T-helper 17 cell (primary cell): ENCODE measurements around the gene ZNF253. TPM values are rescaled to one million over a fixed set of nuclear protein-coding genes. Genes with fewer than 3 reads are reported as not detected.
"Not testable (repeated sequence)": the region's sequence is repeated elsewhere in the genome, so short reads cannot be mapped to it uniquely, and the experiment has no call there.

Experiments
- ATAC-seq: fragments of 150-1000 bp; cut with Tn5 transposase; 2 replicates; pipeline ENCODE4 v1.10.0; 2021; ENCODE audit warnings: mild to moderate bottlenecking, moderate library complexity
- DNase-seq, 3 donors: peaks; one replicate each; pipeline versions ENCODE4 v3.0.0 to v3.0.0-alpha.2; 2020 to 2021
- H3K9me3 ChIP-seq: one replicate; pipeline ENCODE4 v1.7.0; 2013; ENCODE audit warnings: low read length, mild to moderate bottlenecking; ENCODE audit not compliant: control insufficient read depth, poor library complexity, severe bottlenecking
- H3K27ac Mint-ChIP-seq: one replicate; pipeline ENCODE4 v1.8.0; 2022; ENCODE audit warnings: mild to moderate bottlenecking, moderate library complexity, mixed read lengths
- H3K27me3 Mint-ChIP-seq: one replicate; pipeline ENCODE4 v1.8.0; 2022; ENCODE audit warnings: mixed read lengths
- H3K36me3 Mint-ChIP-seq: one replicate; pipeline ENCODE4 v1.8.0; 2022; ENCODE audit warnings: low read depth, mixed read lengths
- H3K4me1 Mint-ChIP-seq: one replicate; pipeline ENCODE4 v1.8.0; 2022; ENCODE audit warnings: mild to moderate bottlenecking, mixed read lengths
- H3K4me3 Mint-ChIP-seq: one replicate; pipeline ENCODE4 v1.8.0; 2022; ENCODE audit warnings: mild to moderate bottlenecking, moderate library complexity, mixed read lengths
- total RNA-seq, 4 donors: library from RNA in 2 of 4; stranded (reverse) in 2 of 4; gene quantifications; one replicate each; pipeline ENCODE4 v1.2.3 and lab custom pipeline; 2022 to 2026

The ZNF253 gene
- total RNA-seq, 2 donors from 2014 or later, result 5.8 to 8.0 TPM

DNA sequence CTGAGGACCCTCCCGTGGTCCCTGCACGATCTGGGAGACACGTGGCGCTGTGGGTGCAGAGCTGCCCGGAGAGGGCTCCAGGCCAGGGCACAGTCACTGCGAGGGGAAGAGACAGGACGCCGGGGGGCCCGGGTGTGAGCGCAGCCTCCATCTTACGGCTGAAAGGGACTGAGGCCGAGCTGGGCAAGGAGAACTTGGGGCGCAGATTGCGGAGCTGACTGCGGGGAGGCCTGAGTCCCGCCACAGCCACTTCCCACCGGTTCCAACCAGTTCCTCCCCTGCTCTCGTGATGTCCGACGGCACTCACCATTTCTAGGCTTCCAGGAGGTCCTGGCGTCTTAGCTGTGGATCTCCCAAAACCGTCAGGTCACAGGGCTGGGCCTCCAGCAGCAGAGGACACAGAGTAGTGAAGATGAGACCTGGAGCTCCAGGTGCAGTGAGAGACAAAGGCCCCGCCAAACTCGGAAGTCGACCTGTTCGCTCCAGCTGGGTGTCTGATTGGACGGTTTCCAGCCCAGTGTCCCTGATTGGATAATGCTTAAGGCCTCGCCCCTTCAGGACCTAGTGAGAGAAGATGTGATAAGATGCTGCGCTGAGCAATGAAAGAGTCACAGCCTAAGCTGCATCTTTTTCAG, 4.8 kb upstream of the ZNF253 start:
- H3K9me3 ChIP-seq, result no peaks in the 10 kb centered on the region
- ATAC-seq, result peak; percentile 64
- no peaks in the 10 kb centered on the region for H3K36me3 Mint-ChIP-seq
- peaks cover 5% of the 10 kb centered on the region for H3K4me1 Mint-ChIP-seq
- peak; percentile 32 to 56 (median 35) for DNase-seq
- H3K4me3 Mint-ChIP-seq, result peak overlapping the region; percentile 76
- peak overlapping the region; percentile 34 for H3K27ac Mint-ChIP-seq
- no peaks in the 10 kb centered on the region for H3K27me3 Mint-ChIP-seq

DNA sequence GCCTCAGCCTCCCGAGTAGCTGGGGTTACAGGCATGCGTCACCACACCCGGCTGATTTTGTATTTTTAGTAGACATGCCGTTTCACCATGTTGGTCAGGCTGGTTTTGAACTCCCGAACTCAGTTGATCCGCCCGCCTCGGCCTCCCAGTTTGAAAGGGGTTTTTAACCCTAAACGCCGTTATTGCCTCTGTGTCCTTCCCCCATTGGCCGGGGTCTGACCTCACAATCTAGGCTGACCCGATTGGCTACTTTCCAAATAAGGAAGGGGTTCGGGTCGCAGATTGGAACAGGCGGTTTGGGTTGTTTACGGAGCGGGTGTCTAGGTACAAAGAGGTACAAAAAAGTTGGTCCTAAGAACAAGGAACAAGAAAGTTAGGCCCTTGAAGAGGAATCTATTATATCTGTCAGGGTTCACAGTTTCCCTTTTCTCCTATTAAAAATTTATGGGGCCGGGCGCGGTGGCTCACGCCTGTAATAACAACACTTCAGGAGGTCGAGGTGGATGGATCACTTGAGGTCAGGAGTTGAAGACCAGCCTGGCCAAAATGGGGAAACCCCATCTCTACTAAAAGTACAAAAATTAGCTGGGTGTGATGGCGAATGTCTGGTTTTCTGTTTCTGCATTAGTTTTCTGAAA, 1.0 kb downstream of the ZNF253 start:
- H3K9me3 ChIP-seq, result no peaks in the 10 kb centered on the region
- ATAC-seq (peak; percentile 26), DNase-seq (peak in 2 of 3 donors; percentile 22 to 29)
- peaks cover 23% of the 10 kb centered on the region for H3K4me1 Mint-ChIP-seq
- H3K36me3 Mint-ChIP-seq, result peaks cover 2% of the 10 kb centered on the region
- H3K4me3 Mint-ChIP-seq, result peak overlapping the region; percentile 99
- H3K27me3 Mint-ChIP-seq, result no peaks in the 10 kb centered on the region
- H3K27ac Mint-ChIP-seq, result peak overlapping the region; percentile 98

DNA sequence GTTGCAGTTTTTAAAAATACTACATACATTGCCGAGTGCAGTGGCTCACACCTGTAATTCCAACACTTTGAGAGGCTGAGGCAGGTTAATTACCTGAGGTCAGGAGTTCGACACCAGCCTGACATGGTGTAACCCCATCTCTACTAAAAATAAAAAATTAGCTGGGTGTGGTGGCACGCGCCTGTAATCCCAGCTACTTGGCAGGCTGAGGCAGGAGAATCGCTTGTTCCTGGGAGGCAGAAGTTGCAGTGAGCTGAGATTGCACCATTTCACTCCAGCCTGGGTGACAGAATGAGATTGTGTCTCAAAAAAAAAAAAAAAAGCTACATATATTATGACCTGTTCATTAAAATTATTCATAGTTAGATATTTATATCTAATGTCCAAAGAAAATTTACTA, 4.4 kb downstream of the ZNF253 start:
- not testable (repeated sequence) for H3K4me3 Mint-ChIP-seq, H3K27ac Mint-ChIP-seq, DNase-seq, H3K36me3 Mint-ChIP-seq, H3K9me3 ChIP-seq, ATAC-seq, H3K27me3 Mint-ChIP-seq
- H3K4me1 Mint-ChIP-seq, result peaks cover 29% of the 10 kb centered on the region

DNA sequence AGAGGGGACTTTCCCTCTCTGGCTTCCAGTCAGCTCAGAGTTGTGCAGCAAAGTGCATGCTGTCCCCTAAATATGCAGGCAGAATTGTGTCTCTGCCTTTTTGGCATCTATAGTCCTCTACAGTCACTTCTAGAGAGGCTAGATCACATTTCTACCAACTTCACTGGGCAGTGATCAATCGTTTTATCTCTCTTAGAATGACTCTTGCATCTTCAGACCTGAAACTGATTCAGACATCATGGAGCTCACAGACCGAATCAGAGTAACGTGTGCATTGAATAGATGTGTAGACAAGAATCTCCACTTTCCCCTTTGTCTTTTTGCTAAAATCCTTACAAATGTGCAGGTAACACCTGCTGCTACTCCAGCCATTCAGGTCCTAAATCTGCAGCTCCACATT, 6.2 kb downstream of the ZNF253 start:
- Mint-ChIP-seq H3K27me3 (no peaks in the 10 kb centered on the region), H3K27ac (peak overlapping the region; percentile 85), H3K4me1 (peaks cover 38% of the 10 kb centered on the region), H3K4me3 (no peak overlapping the region), H3K36me3 (peaks cover 2% of the 10 kb centered on the region)
- ATAC-seq (peak; percentile 36), DNase-seq (no peak)
- H3K9me3 ChIP-seq, result no peaks in the 10 kb centered on the region

DNA sequence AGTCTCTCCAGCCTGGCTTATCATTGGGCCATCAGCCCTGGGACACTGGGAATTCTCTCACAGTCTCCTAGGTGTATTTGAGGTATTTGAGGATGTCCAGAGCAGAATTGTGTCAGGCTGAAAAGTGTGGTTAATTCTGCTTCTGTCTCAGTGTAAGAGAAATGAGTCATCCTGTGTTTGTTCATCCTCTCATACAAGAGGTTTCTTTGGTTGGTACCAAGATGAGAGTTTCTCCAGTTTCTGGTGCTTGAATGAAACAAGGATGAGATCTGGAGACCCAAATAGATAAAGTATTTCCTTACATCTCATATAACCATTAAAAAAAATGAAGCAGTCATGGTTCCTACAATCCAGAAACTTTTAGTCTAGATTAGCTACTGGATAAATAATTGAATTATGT, 7.7 kb downstream of the ZNF253 start:
- peaks cover 4% of the 10 kb centered on the region for H3K36me3 Mint-ChIP-seq
- no peak for DNase-seq
- H3K4me3 Mint-ChIP-seq, result no peak overlapping the region
- no peak for ATAC-seq
- H3K9me3 ChIP-seq, result no peaks in the 10 kb centered on the region
- H3K4me1 Mint-ChIP-seq, result peaks cover 28% of the 10 kb centered on the region
- no peak overlapping the region for H3K27ac Mint-ChIP-seq
- H3K27me3 Mint-ChIP-seq, result no peaks in the 10 kb centered on the region

DNA sequence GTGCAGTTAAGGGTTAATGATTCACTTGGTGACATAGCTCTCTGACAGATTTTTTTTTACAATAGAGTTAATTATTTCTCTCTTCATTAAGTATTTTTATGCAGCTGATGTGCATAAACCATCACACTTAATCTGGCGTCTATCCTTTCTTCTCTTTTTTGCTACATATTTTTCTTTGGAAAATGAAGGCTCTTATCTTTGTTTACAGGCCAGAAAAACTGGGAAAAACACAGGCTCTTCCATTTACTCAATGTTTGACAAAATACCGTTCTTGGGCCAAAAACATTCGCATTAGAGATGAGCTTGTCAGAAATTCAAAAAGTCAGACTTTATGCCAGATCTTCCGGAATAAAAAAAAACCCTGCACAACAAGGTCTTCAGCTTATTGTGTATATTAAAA, 12.0 kb downstream of the ZNF253 start:
- no peaks in the 10 kb centered on the region for H3K27me3 Mint-ChIP-seq
- H3K4me1 Mint-ChIP-seq, result peaks cover 8% of the 10 kb centered on the region
- no peak overlapping the region for H3K4me3 Mint-ChIP-seq
- DNase-seq (no peak), ATAC-seq (no peak)
- H3K9me3 ChIP-seq, result peaks cover 2% of the 10 kb centered on the region
- no peak overlapping the region for H3K27ac Mint-ChIP-seq
- H3K36me3 Mint-ChIP-seq, result peaks cover 6% of the 10 kb centered on the region

DNA sequence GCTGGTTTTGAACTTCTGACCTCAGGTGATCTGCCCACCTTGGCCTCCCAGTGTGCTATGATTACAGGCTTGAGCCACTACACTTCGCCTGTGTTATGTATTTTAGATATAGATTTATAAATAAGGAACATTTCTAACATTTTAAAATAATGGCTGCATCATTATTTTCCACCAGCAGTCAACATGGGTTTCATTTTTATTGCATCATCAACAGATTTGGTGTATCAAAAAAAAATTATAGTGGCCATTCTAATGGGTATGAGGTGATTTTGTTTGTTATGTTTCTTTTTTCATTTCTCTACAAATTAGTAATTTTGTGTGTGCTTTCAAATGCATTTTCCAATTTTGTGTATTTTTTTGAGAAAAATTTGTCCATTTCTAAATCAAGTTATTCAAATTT, 18.9 kb downstream of the ZNF253 start:
- no peak overlapping the region for H3K4me3 Mint-ChIP-seq
- ATAC-seq (no peak), DNase-seq (no peak)
- no peaks in the 10 kb centered on the region for H3K27me3 Mint-ChIP-seq
- H3K36me3 Mint-ChIP-seq, result peaks cover 4% of the 10 kb centered on the region
- no peaks in the 10 kb centered on the region for H3K4me1 Mint-ChIP-seq
- no peak overlapping the region for H3K27ac Mint-ChIP-seq
- peaks cover 3% of the 10 kb centered on the region for H3K9me3 ChIP-seq

DNA sequence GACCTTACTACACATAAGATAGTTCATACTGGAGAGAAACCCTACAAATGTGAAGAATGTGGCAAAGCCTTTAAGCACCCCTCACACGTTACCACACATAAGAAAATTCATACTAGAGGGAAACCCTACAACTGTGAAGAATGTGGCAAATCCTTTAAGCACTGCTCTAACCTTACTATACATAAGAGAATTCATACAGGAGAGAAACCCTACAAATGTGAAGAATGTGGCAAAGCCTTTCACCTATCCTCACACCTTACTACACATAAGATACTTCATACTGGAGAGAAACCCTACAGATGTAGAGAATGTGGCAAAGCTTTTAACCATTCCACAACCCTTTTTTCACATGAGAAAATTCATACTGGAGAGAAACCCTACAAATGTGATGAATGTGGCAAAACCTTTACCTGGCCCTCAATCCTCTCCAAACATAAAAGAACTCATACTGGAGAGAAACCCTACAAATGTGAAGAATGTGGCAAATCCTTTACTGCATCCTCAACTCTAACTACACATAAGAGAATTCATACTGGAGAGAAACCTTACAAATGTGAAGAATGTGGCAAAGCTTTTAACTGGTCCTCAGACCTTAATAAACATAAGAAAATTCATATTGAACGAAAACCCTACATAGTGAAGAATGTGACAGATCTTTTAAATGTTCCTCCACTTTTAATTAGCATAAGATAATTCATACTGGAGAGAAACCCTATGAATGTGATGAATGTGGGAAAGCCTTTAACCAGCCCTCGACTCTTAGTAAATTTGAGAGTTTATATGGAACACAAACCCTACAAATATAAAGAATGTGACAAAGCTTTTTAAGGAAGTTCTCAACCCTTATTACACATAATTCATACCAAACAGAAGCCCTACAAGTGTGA, 26.6 kb downstream of the ZNF253 start:
- H3K9me3 ChIP-seq, result peaks cover 32% of the 10 kb centered on the region
- not testable (repeated sequence) for DNase-seq, H3K27me3 Mint-ChIP-seq, H3K4me1 Mint-ChIP-seq, H3K27ac Mint-ChIP-seq, ATAC-seq, H3K36me3 Mint-ChIP-seq, H3K4me3 Mint-ChIP-seq

DNA sequence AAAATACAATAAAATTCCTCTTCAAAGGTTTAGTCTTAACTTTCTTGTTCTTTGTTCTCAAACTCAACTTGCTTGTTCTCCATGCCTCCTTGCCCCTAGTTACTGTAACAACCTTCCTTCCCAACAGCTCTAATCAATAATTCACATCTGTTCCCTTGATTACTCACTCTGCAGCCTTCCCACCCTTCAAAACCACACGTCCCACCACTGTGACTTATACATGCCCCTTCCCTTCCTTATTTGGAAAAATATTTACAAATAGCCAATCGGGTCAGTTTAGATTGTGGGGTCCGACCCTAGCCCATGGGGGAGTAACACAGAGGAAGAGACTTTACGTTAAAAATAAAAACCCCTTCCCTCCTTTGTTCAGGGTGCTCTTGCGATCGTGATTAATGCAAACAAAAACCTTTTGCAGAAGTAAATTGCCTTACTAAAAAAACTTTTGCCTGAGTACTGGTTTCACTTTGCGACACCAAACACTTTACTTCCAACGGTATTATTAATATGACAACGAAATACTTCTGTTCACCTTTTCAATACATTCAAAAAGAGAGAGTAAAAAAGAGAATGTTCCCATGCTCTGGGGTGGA, 34.6 kb downstream of the ZNF253 start:
- peaks cover 3% of the 10 kb centered on the region for H3K9me3 ChIP-seq
- no peak for DNase-seq
- Mint-ChIP-seq H3K27me3 (no peaks in the 10 kb centered on the region), H3K4me3 (peak overlapping the region; percentile 97), H3K36me3 (peaks cover 3% of the 10 kb centered on the region), H3K27ac (peak overlapping the region; percentile 93), H3K4me1 (peaks cover 11% of the 10 kb centered on the region)
- peak; percentile 12 for ATAC-seq

DNA sequence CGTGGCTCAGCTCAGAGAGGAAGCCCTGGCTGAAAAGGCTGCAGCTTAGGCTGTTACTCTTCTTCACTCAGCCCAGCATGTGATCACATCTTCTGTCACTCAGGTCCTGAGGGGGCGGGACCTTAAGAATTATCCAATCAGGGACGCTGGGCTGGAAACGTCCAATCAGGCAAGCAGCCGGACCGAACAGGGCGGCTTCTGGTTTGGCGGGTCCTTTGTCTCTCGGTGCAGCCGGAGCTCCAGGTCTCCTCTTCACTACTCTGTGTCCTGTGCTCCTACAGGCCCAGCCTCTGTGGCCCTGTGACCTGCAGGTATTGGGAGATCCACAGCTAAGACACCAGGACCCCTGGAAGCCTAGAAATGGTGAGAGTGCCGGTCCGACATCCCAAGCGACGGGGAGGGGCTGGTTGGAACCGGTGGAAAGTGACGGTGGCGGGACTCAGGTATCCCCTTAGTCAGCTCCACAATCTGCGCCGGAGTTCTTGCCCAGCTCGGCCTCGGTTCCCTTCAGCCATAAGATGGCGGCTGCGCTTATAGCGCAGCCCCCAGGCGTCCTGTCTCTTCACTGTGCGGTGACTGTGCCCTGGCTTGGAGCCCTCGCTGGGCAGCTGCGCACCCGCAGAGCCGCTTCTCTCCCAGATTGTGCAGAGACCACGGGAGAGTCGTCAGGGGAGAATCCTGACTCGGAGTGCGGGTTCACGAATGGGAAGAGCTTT, 35.2 kb downstream of the ZNF253 start, which contains the start of gene ZNF93:
Gene ZNF93, plus strand, starts transcription at position 218 of the 716 bp plus-strand sequence. Its CDS starts 143 bp downstream, at position 361.
- Mint-ChIP-seq H3K27me3 (no peaks in the 10 kb centered on the region), H3K36me3 (peaks cover 3% of the 10 kb centered on the region), H3K4me1 (peaks cover 15% of the 10 kb centered on the region), H3K27ac (peak within 1 kb of the TSS; percentile 93), H3K4me3 (peak within 1 kb of the TSS; percentile 97)
- H3K9me3 ChIP-seq, result peaks cover 3% of the 10 kb centered on the region
- peak; percentile 99 for ATAC-seq
- peak; percentile 68 to 83 (median 77) for DNase-seq

DNA sequence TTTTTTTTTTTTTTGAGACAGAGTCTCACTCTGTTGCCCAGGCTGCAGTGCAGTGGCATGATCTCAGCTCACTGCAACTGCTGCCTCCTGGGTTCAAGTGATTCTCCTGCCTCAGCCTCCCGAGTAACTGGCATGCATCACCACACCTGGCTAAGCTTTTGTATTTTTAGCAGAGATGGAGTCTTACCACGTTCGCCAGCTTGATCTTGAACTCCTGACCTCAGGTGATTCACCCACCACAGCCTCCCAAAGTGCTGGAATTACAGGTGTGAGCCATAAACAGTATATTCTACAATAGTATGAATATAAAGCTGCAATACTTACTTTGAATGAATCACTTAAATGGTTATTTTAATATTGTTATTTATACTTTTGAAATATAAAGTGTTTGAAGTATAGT, 41.9 kb downstream of the ZNF253 start:
- ATAC-seq, H3K4me3 Mint-ChIP-seq, H3K4me1 Mint-ChIP-seq, H3K9me3 ChIP-seq, H3K27ac Mint-ChIP-seq, H3K27me3 Mint-ChIP-seq, DNase-seq, H3K36me3 Mint-ChIP-seq: not testable (repeated sequence)

DNA sequence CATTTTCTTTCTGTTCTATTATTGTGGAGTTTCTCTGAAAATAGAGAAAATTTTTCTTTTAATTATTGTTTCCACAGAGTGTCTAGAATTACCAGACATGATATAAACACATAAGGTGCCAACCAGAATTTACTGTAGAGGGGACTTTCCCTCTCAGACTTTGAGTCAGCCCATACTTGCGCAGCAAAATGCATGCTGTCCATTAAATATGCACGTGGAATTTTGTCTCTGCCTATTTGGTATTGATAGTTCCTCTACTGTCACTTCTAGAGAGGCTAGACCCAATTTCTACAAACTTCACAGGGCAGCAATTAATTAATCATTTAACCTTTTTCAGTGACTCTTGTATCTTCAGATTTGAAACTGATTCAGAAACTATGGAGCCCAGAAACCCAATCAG, 44.0 kb downstream of the ZNF253 start:
- Mint-ChIP-seq H3K4me3 (no peak overlapping the region), H3K27me3 (no peaks in the 10 kb centered on the region), H3K36me3 (peaks cover 4% of the 10 kb centered on the region), H3K27ac (no peak overlapping the region), H3K4me1 (peaks cover 8% of the 10 kb centered on the region)
- no peak for ATAC-seq
- no peak for DNase-seq
- no peaks in the 10 kb centered on the region for H3K9me3 ChIP-seq
